Activated CD4-positive, alpha-beta T cell treated with anti-CD3 and anti-CD28 coated beads, Interleukin-2, amount 10 ng/mL, durations not matched to agents 7 days and 5 days (primary cell): ENCODE measurements around the gene RIPOR2. TPM values are rescaled to one million over a fixed set of nuclear protein-coding genes. Genes with fewer than 3 reads are reported as not detected.
"Not testable (repeated sequence)": the region's sequence is repeated elsewhere in the genome, so short reads cannot be mapped to it uniquely, and the experiment has no call there.

Experiments
- CTCF ChIA-PET: fragments of 350-600 bp; sonication (Branson Sonifier 250); formaldehyde crosslinking; loops from one replicate; lab custom pipeline; 2021; ENCODE audit warnings: antibody characterized with exemption; lab: Charles Lee
- POLR2A ChIA-PET: fragments of 350-600 bp; sonication (Branson Sonifier 250); formaldehyde crosslinking; loops from one replicate; lab custom pipeline; 2021; ENCODE audit warnings: antibody characterized with exemption; lab: Charles Lee
- DNase-seq: peaks from one replicate; pipeline ENCODE4 v3.0.0-alpha.2; 2020
- H3K27ac Mint-ChIP-seq: one replicate; pipeline ENCODE4 v1.8.0; 2021; ENCODE audit warnings: mild to moderate bottlenecking, moderate library complexity, mixed read lengths
- H3K27me3 Mint-ChIP-seq: one replicate; pipeline ENCODE4 v1.8.0; 2021; ENCODE audit warnings: mixed read lengths
- H3K36me3 Mint-ChIP-seq: one replicate; pipeline ENCODE4 v1.8.0; 2021; ENCODE audit warnings: low read depth, mixed read lengths
- H3K4me1 Mint-ChIP-seq: one replicate; pipeline ENCODE4 v1.8.0; 2021; ENCODE audit warnings: mixed read lengths
- H3K4me3 Mint-ChIP-seq: one replicate; pipeline ENCODE4 v1.8.0; 2021; ENCODE audit warnings: mild to moderate bottlenecking, moderate library complexity, mixed read lengths
- H3K9me3 Mint-ChIP-seq: one replicate; pipeline ENCODE4 v1.8.0; 2021; ENCODE audit warnings: mixed read lengths
- total RNA-seq, 2 experiments: library from RNA; stranded (reverse); gene quantifications; one replicate each; pipeline ENCODE4 v1.2.3, GENCODE V29; 2021

Gene RIPOR2
- total RNA-seq, 2 experiments from 2014 or later: 287 to 303 TPM

DNA sequence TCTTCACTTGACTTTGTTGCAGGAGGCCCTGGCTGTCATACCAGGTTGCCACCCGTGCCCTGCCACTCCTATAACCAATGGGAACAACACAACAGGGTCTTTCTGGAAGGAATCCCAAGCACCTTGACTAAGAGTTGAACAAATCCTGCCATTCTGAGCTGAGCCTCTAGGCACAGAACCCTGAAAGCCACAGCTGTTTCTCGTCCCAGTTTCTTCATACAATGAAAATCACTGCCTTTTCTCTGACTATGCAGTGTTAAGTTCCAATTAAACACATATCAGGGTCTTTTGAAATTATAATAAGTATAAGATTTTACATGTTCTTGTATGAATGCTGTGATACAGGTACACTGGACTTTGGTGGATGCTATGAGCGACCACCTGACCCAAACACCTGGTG, 54.4 kb downstream of the RIPOR2 start:
- no peaks in the 10 kb centered on the region for H3K27me3 Mint-ChIP-seq
- peaks cover 84% of the 10 kb centered on the region for H3K36me3 Mint-ChIP-seq
- peaks cover 74% of the 10 kb centered on the region for H3K4me1 Mint-ChIP-seq
- DNase-seq: no peak
- no peak overlapping the region for H3K4me3 Mint-ChIP-seq
- CTCF ChIA-PET: interaction anchor here (1.1 to 1.5 kb wide), 3 partner anchors 17 to 86 kb away, joined by 3 read pairs; no protein-coding TSS in a partner anchor
- POLR2A ChIA-PET: no interaction called here
- no peak overlapping the region for H3K27ac Mint-ChIP-seq
- H3K9me3 Mint-ChIP-seq: peaks cover 12% of the 10 kb centered on the region

GRCh38 chr6:24880451-24880850, 55.3 kb downstream of the RIPOR2 start:
- ChIA-PET CTCF (interaction anchor here (1.1 to 1.9 kb wide), 3 partner anchors 18 to 87 kb away, joined by 3 to 5 read pairs (median 3); no protein-coding TSS in a partner anchor), POLR2A (no interaction called here)
- peaks cover 74% of the 10 kb centered on the region for H3K4me1 Mint-ChIP-seq
- H3K27me3 Mint-ChIP-seq: no peaks in the 10 kb centered on the region
- H3K36me3 Mint-ChIP-seq: peaks cover 87% of the 10 kb centered on the region
- peaks cover 12% of the 10 kb centered on the region for H3K9me3 Mint-ChIP-seq
- H3K27ac Mint-ChIP-seq: no peak overlapping the region
- H3K4me3 Mint-ChIP-seq: no peak overlapping the region
- DNase-seq: no peak

DNA sequence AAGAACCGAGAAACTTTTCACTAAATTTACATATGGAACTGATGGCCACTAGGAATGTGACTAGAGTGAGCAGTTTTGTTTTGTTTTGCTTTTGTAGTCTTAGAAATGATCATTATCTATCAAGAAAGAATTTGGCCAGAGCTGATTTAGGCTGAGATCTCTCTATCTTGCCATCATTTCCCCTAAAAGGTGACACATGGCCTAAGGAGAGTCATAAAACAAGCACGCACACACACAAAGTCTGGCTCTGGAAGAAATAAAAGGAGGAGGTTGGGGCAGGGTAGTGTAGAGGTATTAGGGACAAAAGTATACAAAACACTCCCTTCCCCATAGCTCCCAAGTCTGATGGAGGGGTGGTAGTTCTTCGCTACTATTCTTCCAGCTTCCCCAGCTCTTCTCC, 56.4 kb downstream of the RIPOR2 start:
- ChIA-PET POLR2A (no interaction called here), CTCF (interaction anchor here (1.0 to 1.9 kb wide), 3 partner anchors 29 to 45 kb away, joined by 3 to 5 read pairs (median 4); no protein-coding TSS in a partner anchor)
- H3K4me3 Mint-ChIP-seq: no peak overlapping the region
- H3K27ac Mint-ChIP-seq: no peak overlapping the region
- peaks cover 69% of the 10 kb centered on the region for H3K4me1 Mint-ChIP-seq
- no peak for DNase-seq
- peaks cover 88% of the 10 kb centered on the region for H3K36me3 Mint-ChIP-seq
- peaks cover 12% of the 10 kb centered on the region for H3K9me3 Mint-ChIP-seq
- H3K27me3 Mint-ChIP-seq: no peaks in the 10 kb centered on the region

GRCh38 chr6:24877747-24878146, 58.0 kb downstream of the RIPOR2 start:
- POLR2A ChIA-PET, H3K27me3 Mint-ChIP-seq, CTCF ChIA-PET, H3K27ac Mint-ChIP-seq, DNase-seq, H3K4me3 Mint-ChIP-seq: not testable (repeated sequence)
- Mint-ChIP-seq H3K4me1 (peaks cover 59% of the 10 kb centered on the region), H3K36me3 (peaks cover 93% of the 10 kb centered on the region), H3K9me3 (peaks cover 12% of the 10 kb centered on the region)

- H3K27me3 Mint-ChIP-seq: no peaks in the 10 kb centered on the region
- H3K4me1 Mint-ChIP-seq: peaks cover 53% of the 10 kb centered on the region
- H3K9me3 Mint-ChIP-seq: peaks cover 12% of the 10 kb centered on the region
- no peak overlapping the region for H3K4me3 Mint-ChIP-seq
- CTCF ChIA-PET: interaction anchor here (0.6 to 2.1 kb wide), 5 partner anchors 10 to 141 kb away, joined by 3 to 5 read pairs (median 3); no protein-coding TSS in a partner anchor
- peak overlapping the region; percentile 55 for H3K27ac Mint-ChIP-seq
- POLR2A ChIA-PET: no interaction called here
- H3K36me3 Mint-ChIP-seq: peaks cover 91% of the 10 kb centered on the region
- DNase-seq: no peak
Measured at GRCh38 chr6:24876499-24877465, 59.0 kb downstream of the RIPOR2 start.

DNA sequence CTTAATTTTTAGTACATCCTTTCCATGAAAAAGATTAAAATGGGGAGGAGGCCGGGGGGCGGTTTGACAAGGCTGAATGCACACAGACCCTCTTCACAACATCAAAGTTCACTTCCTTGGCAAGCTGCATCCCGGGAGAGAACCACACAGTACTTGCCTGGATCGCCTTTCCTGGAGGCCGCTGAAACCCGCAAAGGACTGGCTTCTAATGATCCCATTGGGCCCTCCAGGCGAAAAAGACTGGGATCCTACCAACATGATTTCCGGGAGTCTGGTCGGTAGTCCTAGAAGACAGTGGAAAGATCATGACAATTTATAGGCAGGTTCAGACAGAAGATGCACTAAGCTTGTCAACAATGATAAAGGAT, 60.2 kb downstream of the RIPOR2 start:
- Mint-ChIP-seq H3K4me3 (no peak overlapping the region), H3K9me3 (peaks cover 12% of the 10 kb centered on the region), H3K27ac (no peak overlapping the region), H3K4me1 (peaks cover 51% of the 10 kb centered on the region), H3K36me3 (peaks cover 96% of the 10 kb centered on the region), H3K27me3 (no peaks in the 10 kb centered on the region)
- no peak for DNase-seq
- ChIA-PET POLR2A (no interaction called here), CTCF (interaction anchor here (1.2 to 2.1 kb wide), 3 partner anchors 116 to 142 kb away, joined by 3 to 5 read pairs (median 3); no protein-coding TSS in a partner anchor)

- H3K4me3 Mint-ChIP-seq: no peak overlapping the region
- H3K9me3 Mint-ChIP-seq: peaks cover 12% of the 10 kb centered on the region
- no peak for DNase-seq
- H3K36me3 Mint-ChIP-seq: peaks cover 97% of the 10 kb centered on the region
- no peaks in the 10 kb centered on the region for H3K27me3 Mint-ChIP-seq
- ChIA-PET POLR2A (no interaction called here), CTCF (interaction anchor here (1.0 to 2.9 kb wide), 4 partner anchors 18 to 132 kb away, joined by 3 to 11 read pairs (median 3); no protein-coding TSS in a partner anchor)
- peaks cover 49% of the 10 kb centered on the region for H3K4me1 Mint-ChIP-seq
- H3K27ac Mint-ChIP-seq: peak overlapping the region; percentile 2
Measured at GRCh38 chr6:24874776-24875533, 60.8 kb downstream of the RIPOR2 start.

- POLR2A ChIA-PET: interaction anchor here (0.6 kb wide), 1 partner anchor 62 kb away, joined by 4 read pairs; the partner anchor contains the start of gene RIPOR2
- Mint-ChIP-seq H3K27me3 (no peaks in the 10 kb centered on the region), H3K4me1 (peaks cover 42% of the 10 kb centered on the region), H3K9me3 (peaks cover 9% of the 10 kb centered on the region), H3K36me3 (peaks cover 92% of the 10 kb centered on the region), H3K27ac (peak overlapping the region; percentile 1), H3K4me3 (no peak overlapping the region)
- DNase-seq: no peak
- CTCF ChIA-PET: interaction anchor here (1.0 to 2.9 kb wide), 3 partner anchors 17 to 60 kb away, joined by 3 to 11 read pairs (median 3); no protein-coding TSS in a partner anchor
Measured at GRCh38 chr6:24874128-24874527, 61.6 kb downstream of the RIPOR2 start.

- Mint-ChIP-seq H3K27me3 (no peaks in the 10 kb centered on the region), H3K27ac (no peak overlapping the region), H3K4me3 (no peak overlapping the region), H3K9me3 (peaks cover 5% of the 10 kb centered on the region), H3K36me3 (peaks cover 90% of the 10 kb centered on the region), H3K4me1 (peaks cover 45% of the 10 kb centered on the region)
- POLR2A ChIA-PET: no interaction called here
- CTCF ChIA-PET: interaction anchor here (1.0 to 2.9 kb wide), 7 partner anchors 9 to 154 kb away, joined by 3 to 11 read pairs (median 5); no protein-coding TSS in a partner anchor
- DNase-seq: no peak
Measured at GRCh38 chr6:24872779-24873178, 63.0 kb downstream of the RIPOR2 start.

GRCh38 chr6:24868765-24869164, 67.0 kb downstream of the RIPOR2 start:
- POLR2A ChIA-PET: interaction anchor here (0.6 kb wide), 1 partner anchor 219 kb away, joined by 3 read pairs; no protein-coding TSS in a partner anchor
- peaks cover 48% of the 10 kb centered on the region for H3K4me1 Mint-ChIP-seq
- no peaks in the 10 kb centered on the region for H3K9me3 Mint-ChIP-seq
- no peak for DNase-seq
- H3K36me3 Mint-ChIP-seq: peaks cover 86% of the 10 kb centered on the region
- CTCF ChIA-PET: interaction anchor here (0.6 to 0.7 kb wide), 2 partner anchors 13 to 25 kb away, joined by 3 read pairs; no protein-coding TSS in a partner anchor
- H3K27ac Mint-ChIP-seq: no peak overlapping the region
- no peaks in the 10 kb centered on the region for H3K27me3 Mint-ChIP-seq
- no peak overlapping the region for H3K4me3 Mint-ChIP-seq

GRCh38 chr6:24867104-24867703, 68.6 kb downstream of the RIPOR2 start:
- no peaks in the 10 kb centered on the region for H3K9me3 Mint-ChIP-seq
- POLR2A ChIA-PET: interaction anchor here (1.1 kb wide), 1 partner anchor 43 kb away, joined by 3 read pairs; no protein-coding TSS in a partner anchor
- peaks cover 86% of the 10 kb centered on the region for H3K36me3 Mint-ChIP-seq

More at GRCh38 chr6:24867104-24867703, 68.6 kb downstream of the RIPOR2 start:
- CTCF ChIA-PET: interaction anchor here (1.0 to 2.4 kb wide), 2 partner anchors 11 to 151 kb away, joined by 3 to 10 read pairs; no protein-coding TSS in a partner anchor
- DNase-seq: no peak
- H3K27me3 Mint-ChIP-seq: no peaks in the 10 kb centered on the region
- no peak overlapping the region for H3K4me3 Mint-ChIP-seq
- peaks cover 59% of the 10 kb centered on the region for H3K4me1 Mint-ChIP-seq
- H3K27ac Mint-ChIP-seq: peak overlapping the region; percentile 41
